SK-N-SH (cell line): ENCODE measurements around the gene DMRTB1. TPM values are rescaled to one million over a fixed set of nuclear protein-coding genes. Genes with fewer than 3 reads are reported as not detected.

Source experiments
- CTCF ChIA-PET: fragments of 300-600, 350-600 bp; formaldehyde crosslinking; extraction: SDS; loops from one replicate; lab custom pipeline; 2021; lab: Yijun Ruan, JAX
- POLR2A ChIA-PET: fragments of 350-600 bp; sonication (Branson Sonifier 250); formaldehyde crosslinking; extraction: SDS; loops from one replicate; lab custom pipeline; 2020; ENCODE audit warnings: antibody characterized with exemption, inconsistent platforms; lab: Yijun Ruan, JAX
- DNase-seq: peaks from one replicate; pipeline ENCODE4 v3.0.0; 2012
- H2AFZ ChIP-seq: fragments of 200-600 bp; sonication (generic); 2 replicates; pipeline ENCODE4 v1.8.1; 2016; ENCODE audit warnings: antibody characterized with exemption, mild to moderate bottlenecking, low read depth
- H3F3A ChIP-seq: fragments of 200-600 bp; sonication (generic); replicated peaks from 2 replicates; pipeline ENCODE3; 2016; ENCODE audit warnings: antibody characterized with exemption, mild to moderate bottlenecking; ENCODE audit not compliant: insufficient read depth
- H3K27ac ChIP-seq, 2 experiments: fragments of 200-500 bp in 1 of 2; fragments of 200-600 bp in 1 of 2; sonication (Bioruptor generic) in 1 of 2; sonication (generic), shearing (Covaris generic) in 1 of 2; 2 replicates each; pipeline versions ENCODE4 v1.5.1 to v1.6.1; 2014 to 2016; ENCODE audit warnings: low read depth in 2 of 2, inconsistent platforms in 1 of 2, low read length in 1 of 2, mild to moderate bottlenecking in 1 of 2, mixed read lengths in 1 of 2
- H3K27me3 ChIP-seq: fragments of 200-600 bp; sonication (generic), shearing (Covaris generic); 2 replicates; pipeline ENCODE4 v1.6.1; 2016; ENCODE audit warnings: mixed run types; ENCODE audit not compliant: insufficient read depth
- H3K36me3 ChIP-seq, 2 experiments: fragments of 200-500 bp in 1 of 2; fragments of 200-600 bp in 1 of 2; sonication (Bioruptor generic) in 1 of 2; sonication (generic) in 1 of 2; replicated peaks in 1 of 2; 2 replicates each; pipeline versions ENCODE3 to v1.5.1; 2014 to 2016; ENCODE audit warnings: low read length in 1 of 2, mild to moderate bottlenecking in 1 of 2; ENCODE audit not compliant: insufficient read depth in 2 of 2, control insufficient read depth in 1 of 2
- H3K4me1 ChIP-seq, 2 experiments: fragments of 200-500 bp in 1 of 2; fragments of 200-600 bp in 1 of 2; sonication (Bioruptor generic) in 1 of 2; sonication (generic), shearing (Covaris generic) in 1 of 2; 2 replicates each; pipeline versions ENCODE4 v1.5.1 to v1.6.1; 2014 to 2016; ENCODE audit warnings: low read depth in 1 of 2, low read length in 1 of 2, mixed run types in 1 of 2; ENCODE audit not compliant: insufficient read depth in 2 of 2, control insufficient read depth in 1 of 2
- H3K4me2 ChIP-seq: fragments of 200-600 bp; sonication (generic), shearing (Covaris generic); 2 replicates; pipeline ENCODE4 v1.6.1; 2017; ENCODE audit warnings: mixed run types
- H3K4me3 ChIP-seq, 2 experiments: fragments of 200-500 bp in 1 of 2; fragments of 200-600 bp in 1 of 2; sonication (Bioruptor generic) in 1 of 2; sonication (generic), shearing (Covaris generic) in 1 of 2; 2 replicates each; pipeline versions ENCODE4 v1.5.1 to v1.8.1; 2014 to 2016; ENCODE audit warnings: low read depth in 2 of 2, inconsistent platforms in 1 of 2, low read length in 1 of 2, mild to moderate bottlenecking in 1 of 2, mixed read lengths in 1 of 2, moderate library complexity in 1 of 2
- H3K79me2 ChIP-seq: fragments of 200-600 bp; sonication (generic); 2 replicates; pipeline ENCODE4 v1.8.1; 2017; ENCODE audit warnings: mild to moderate bottlenecking; ENCODE audit not compliant: insufficient read depth
- H3K9ac ChIP-seq: fragments of 200-600 bp; sonication (generic); 2 replicates; pipeline ENCODE4 v1.6.1; 2017; ENCODE audit warnings: mixed run types
- H3K9me2 ChIP-seq: fragments of 200-600 bp; sonication (generic); 2 replicates; pipeline ENCODE4 v1.6.1; 2017; ENCODE audit warnings: mixed run types
- H3K9me3 ChIP-seq: fragments of 200-600 bp; sonication (generic); 2 replicates; pipeline ENCODE4 v1.6.1; 2017; ENCODE audit warnings: mixed run types, mild to moderate bottlenecking, moderate library complexity
- H4K20me1 ChIP-seq: fragments of 200-600 bp; sonication (generic); 2 replicates; pipeline ENCODE4 v1.6.1; 2017; ENCODE audit warnings: mild to moderate bottlenecking, mixed run types; ENCODE audit not compliant: insufficient read depth
- CHD2 ChIP-seq: fragments of 150-350 bp; IDR thresholded peaks from 2 replicates; pipeline ENCODE4 v1.6.1; 2018; ENCODE audit warnings: low read length; ENCODE audit not compliant: partially characterized antibody
- CTCF ChIP-seq: fragments of 200-600 bp; sonication (generic); IDR thresholded peaks from 2 replicates; pipeline ENCODE4 v1.6.1; 2017; ENCODE audit warnings: antibody characterized with exemption, mild to moderate bottlenecking, moderate library complexity
- FOSL2 ChIP-seq: IDR thresholded peaks from 2 replicates; pipeline ENCODE4 v1.4.0; 2012; ENCODE audit warnings: low read depth, mild to moderate bottlenecking, moderate library complexity, borderline replicate concordance
- FOXJ3 ChIP-seq: sonication (generic); formaldehyde crosslinking; IDR thresholded peaks from 2 replicates; pipeline ENCODE4 v1.5.1; 2020; ENCODE audit warnings: mild to moderate bottlenecking, missing genetic modification reagents
- FOXM1 ChIP-seq: IDR thresholded peaks from 2 replicates; pipeline ENCODE4 v1.4.0; 2012; ENCODE audit warnings: low read depth, mild to moderate bottlenecking
- GABPA ChIP-seq: IDR thresholded peaks from 2 replicates; pipeline ENCODE4 v1.4.0; 2012; ENCODE audit warnings: low read depth, mild to moderate bottlenecking
- GATA2 ChIP-seq: sonication (generic); formaldehyde crosslinking; IDR thresholded peaks from 2 replicates; pipeline ENCODE4 v1.5.0; 2020; ENCODE audit warnings: mild to moderate bottlenecking, missing genetic modification reagents
- JUND ChIP-seq: IDR thresholded peaks from 2 replicates; pipeline ENCODE4 v1.4.0; 2012
- MEF2A ChIP-seq: IDR thresholded peaks from 2 replicates; pipeline ENCODE4 v1.4.0; 2012; ENCODE audit warnings: low read depth, borderline replicate concordance
- NRF1 ChIP-seq: IDR thresholded peaks from 2 replicates; pipeline ENCODE4 v1.6.1; 2012; ENCODE audit warnings: low read depth, mild to moderate bottlenecking, low read length
- POLR2AphosphoS5 ChIP-seq: IDR thresholded peaks from 2 replicates; pipeline ENCODE4 v1.6.1; 2012; ENCODE audit warnings: low read depth, low read length
- RCOR1 ChIP-seq: fragments of 150-350 bp; IDR thresholded peaks from 2 replicates; pipeline ENCODE4 v1.6.1; 2017; ENCODE audit warnings: antibody characterized with exemption, low read length
- TAF1 ChIP-seq: IDR thresholded peaks from 2 replicates; pipeline ENCODE4 v1.6.1; 2012; ENCODE audit warnings: low read depth, mild to moderate bottlenecking, low read length, moderate library complexity, borderline replicate concordance
- USF1 ChIP-seq: IDR thresholded peaks from 2 replicates; pipeline ENCODE4 v1.4.0; 2012; ENCODE audit warnings: low read depth, borderline replicate concordance
- WGBS: methylation state at CpG from one replicate; pipeline ENCODE4 v1.1.6; 2017; ENCODE audit warnings: low lambda C conversion rate; 5-methylcytosine and 5-hydroxymethylcytosine counted together
- polyA plus RNA-seq, 3 experiments: library from polyadenylated mRNA; depleted of rRNA; stranded (reverse); fragments of >200 nt; gene quantifications; 2 replicates each; pipeline ENCODE4 v1.2.3, GENCODE V29; 2012
- TF ChIP-seq, protein P1 (sequence below): IDR thresholded peaks from 2 replicates; pipeline ENCODE4 v1.4.0; 2012; ENCODE audit warnings: low read depth
- TF ChIP-seq, protein P2 (sequence below): fragments of 150-350 bp; IDR thresholded peaks from 2 replicates; pipeline ENCODE4 v1.6.1; 2017; ENCODE audit warnings: antibody characterized with exemption, low read length, low read depth, borderline replicate concordance

DMRTB1 gene
- polyA plus RNA-seq, 1 of the 3 experiments (the other 2 are of a cell fraction) = not detected

DNA sequence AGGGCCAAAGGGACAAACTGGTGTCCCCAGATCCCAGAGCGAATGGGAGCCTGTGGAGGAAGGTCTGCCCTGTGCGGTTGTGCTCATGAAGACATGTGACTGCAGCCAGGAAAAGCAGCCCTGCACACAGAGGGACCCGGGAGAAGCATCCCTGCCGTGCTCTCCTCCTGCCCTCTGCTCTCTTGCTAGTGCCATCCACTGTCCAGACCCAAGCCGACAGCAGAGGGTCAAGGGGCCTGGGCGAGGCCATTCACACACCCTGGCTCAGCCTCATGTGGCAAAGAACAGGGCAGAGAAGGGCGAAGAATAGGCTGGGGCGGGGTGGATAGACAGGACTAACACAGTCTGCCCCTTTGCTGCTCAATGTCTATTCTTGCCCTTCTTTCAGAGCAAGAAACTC, 17.4 kb downstream of the DMRTB1 start:
- no peaks in the 10 kb centered on the region for H3F3A ChIP-seq
- 61% methylated on average over 8 of the region's 8 CpGs for WGBS
- H3K4me2 ChIP-seq = no peak overlapping the region
- no peaks in the 10 kb centered on the region for H3K9me3 ChIP-seq
- no peak overlapping the region for H3K4me3 ChIP-seq
- H4K20me1 ChIP-seq = no peaks in the 10 kb centered on the region
- ChIA-PET POLR2A (no interaction called here), CTCF (interaction anchor here (0.8 to 1.1 kb wide), 3 partner anchors 9 to 209 kb away, joined by 3 read pairs; no protein-coding TSS in a partner anchor)
- H3K27me3 ChIP-seq = peaks cover 8% of the 10 kb centered on the region; the same call in 1 of the 2 replicates
- peaks cover 0 to 27% of the 10 kb centered on the region in 2 experiments; a peak in 1 of 4 replicates for H3K4me1 ChIP-seq
- no peak overlapping the region for H3K27ac ChIP-seq
- TF ChIP-seq CHD2 = no peak
- TF ChIP-seq FOSL2 = no peak
- TF ChIP-seq POLR2AphosphoS5 = no peak
- no peak for TF ChIP-seq RCOR1
- no peak for TF ChIP-seq NRF1
- TF ChIP-seq JUND = no peak
- no peak for TF ChIP-seq GATA2 (CRISPR knock-in tag)
- no peak for TF ChIP-seq MEF2A
- TF ChIP-seq, protein P1, sequence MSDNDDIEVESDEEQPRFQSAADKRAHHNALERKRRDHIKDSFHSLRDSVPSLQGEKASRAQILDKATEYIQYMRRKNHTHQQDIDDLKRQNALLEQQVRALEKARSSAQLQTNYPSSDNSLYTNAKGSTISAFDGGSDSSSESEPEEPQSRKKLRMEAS = no peak
- TF ChIP-seq, protein P2, sequence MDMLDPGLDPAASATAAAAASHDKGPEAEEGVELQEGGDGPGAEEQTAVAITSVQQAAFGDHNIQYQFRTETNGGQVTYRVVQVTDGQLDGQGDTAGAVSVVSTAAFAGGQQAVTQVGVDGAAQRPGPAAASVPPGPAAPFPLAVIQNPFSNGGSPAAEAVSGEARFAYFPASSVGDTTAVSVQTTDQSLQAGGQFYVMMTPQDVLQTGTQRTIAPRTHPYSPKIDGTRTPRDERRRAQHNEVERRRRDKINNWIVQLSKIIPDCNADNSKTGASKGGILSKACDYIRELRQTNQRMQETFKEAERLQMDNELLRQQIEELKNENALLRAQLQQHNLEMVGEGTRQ = no peak
- no peak for TF ChIP-seq FOXM1
- no peak for TF ChIP-seq GABPA
- no peak for TF ChIP-seq FOXJ3 (CRISPR knock-in tag)
- no peak for TF ChIP-seq CTCF
- TF ChIP-seq USF1 = no peak
- no peak for TF ChIP-seq TAF1
- H2AFZ ChIP-seq = no peak overlapping the region
- no peak for DNase-seq
- no peaks in the 10 kb centered on the region for H3K36me3 ChIP-seq
- H3K9me2 ChIP-seq = no peaks in the 10 kb centered on the region
- no peaks in the 10 kb centered on the region for H3K79me2 ChIP-seq
- no peak overlapping the region for H3K9ac ChIP-seq
